OCI-LY3 (cell line): ENCODE results near the gene EFHD1.

Source experiments
- CTCF ChIP-seq: fragments of 200-600, 300-600 bp; sonication (generic); IDR thresholded peaks from 2 replicates; pipeline ENCODE4 v1.5.1; 2014; ENCODE audit warnings: antibody characterized with exemption, low read length, low read depth
- EZH2phosphoT487 ChIP-seq: fragments of 200-600 bp; shearing (Covaris generic); IDR thresholded peaks from 2 replicates; pipeline ENCODE4 v1.6.1; 2018; ENCODE audit warnings: antibody characterized with exemption, mixed run types, low read depth

GRCh38 chr2:232728785-232729184 lies 95.4 kb downstream of the EFHD1 start:
- TF ChIP-seq CTCF (no peak), EZH2phosphoT487 (no peak)
